HAP-1 (cell line): ENCODE data around the gene C1QC.

ENCODE experiments used
- DNase-seq, 2 experiments: peaks; one replicate each; pipeline ENCODE4 v3.0.0-alpha.2; 2016 to 2020; ENCODE audit warnings: low spot score in 2 of 2
- H3K27me3 ChIP-seq: fragments of 250-450 bp; sonication (Bioruptor Pico); 2 replicates; pipeline ENCODE4 v1.5.1; 2020; ENCODE audit warnings: low read depth, mild to moderate bottlenecking, moderate library complexity
- H3K36me3 ChIP-seq: fragments of 250-450 bp; sonication (Bioruptor Pico); replicated peaks from 2 replicates; pipeline ENCODE4 v1.5.1; 2020; ENCODE audit warnings: mild to moderate bottlenecking
- H3K4me1 ChIP-seq: fragments of 250-450 bp; sonication (Bioruptor Pico); 2 replicates; pipeline ENCODE4 v1.5.1; 2020; ENCODE audit warnings: mild to moderate bottlenecking
- H3K4me3 ChIP-seq: fragments of 250-450 bp; sonication (Bioruptor Pico); 2 replicates; pipeline ENCODE4 v1.5.1; 2020; ENCODE audit warnings: mild to moderate bottlenecking, moderate library complexity
- H3K9me3 ChIP-seq: fragments of 250-450 bp; sonication (Bioruptor Pico); 2 replicates; pipeline ENCODE4 v1.5.1; 2020; ENCODE audit warnings: mild to moderate bottlenecking, moderate library complexity
- in situ Hi-C: fragments of 300-500 bp; cut with MboI; formaldehyde crosslinking; loops from 3 replicates; pipeline ENCODE4 v1.14.3; 2020; ENCODE audit warnings: low sequenced_read_pairs, inconsistent platforms, mixed read lengths

C1QC gene

DNA sequence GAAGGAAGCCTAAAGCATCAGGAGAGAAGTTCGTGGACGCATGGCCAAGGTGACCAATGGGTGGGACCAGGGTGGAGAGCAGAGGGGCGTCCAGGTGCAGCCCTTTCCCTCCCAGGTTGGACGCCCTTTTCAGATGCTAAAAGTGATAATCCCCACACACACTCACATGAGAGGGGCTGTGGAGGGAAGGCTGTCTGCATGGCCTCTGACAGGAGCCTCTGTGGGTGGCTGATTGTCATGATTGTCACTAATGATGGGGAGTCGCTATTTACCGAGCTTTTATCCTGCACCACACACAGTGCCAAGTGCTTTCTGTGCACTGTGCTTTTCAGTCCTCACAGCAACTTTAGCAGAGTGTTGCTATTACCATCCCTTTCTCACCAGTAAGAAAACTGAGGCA is 34.1 kb upstream of the C1QC start:
- Histone ChIP-seq H3K4me3 (no peak overlapping the region), H3K4me1 (peaks cover 4% of the 10 kb centered on the region; the same call in 1 of the 2 replicates), H3K27me3 (peaks cover 18% of the 10 kb centered on the region), H3K36me3 (no peaks in the 10 kb centered on the region), H3K9me3 (no peaks in the 10 kb centered on the region)
- DNase-seq, result no peak
- in situ Hi-C loops, result no loop called here

DNA sequence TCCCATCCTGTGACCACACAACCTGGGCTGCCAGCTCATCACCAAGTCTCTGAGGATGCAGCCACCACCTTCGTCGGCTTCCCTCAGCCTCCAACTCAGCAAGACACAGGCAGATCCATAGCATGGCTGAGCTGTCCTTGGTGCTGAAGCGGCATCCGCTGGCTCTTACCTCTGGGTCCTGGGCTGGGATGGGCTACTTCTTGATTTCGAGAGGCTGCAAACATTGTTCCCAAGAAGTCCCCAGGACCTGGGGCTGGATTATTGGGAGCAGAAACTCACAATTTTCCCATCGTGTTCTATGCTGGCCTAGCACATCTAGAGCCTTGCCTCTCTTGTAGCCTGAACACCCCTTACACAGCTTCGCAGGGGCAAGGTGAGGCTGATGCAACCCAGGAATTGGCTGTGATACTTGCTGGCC is 31.9 kb upstream of the C1QC start:
- peaks cover 7% of the 10 kb centered on the region for H3K27me3 ChIP-seq
- no peaks in the 10 kb centered on the region for H3K9me3 ChIP-seq
- DNase-seq, result peak; percentile 21 to 81
- H3K4me3 ChIP-seq, result no peak overlapping the region
- no peaks in the 10 kb centered on the region for H3K36me3 ChIP-seq
- H3K4me1 ChIP-seq, result no peaks in the 10 kb centered on the region
- in situ Hi-C loops, result no loop called here

DNA sequence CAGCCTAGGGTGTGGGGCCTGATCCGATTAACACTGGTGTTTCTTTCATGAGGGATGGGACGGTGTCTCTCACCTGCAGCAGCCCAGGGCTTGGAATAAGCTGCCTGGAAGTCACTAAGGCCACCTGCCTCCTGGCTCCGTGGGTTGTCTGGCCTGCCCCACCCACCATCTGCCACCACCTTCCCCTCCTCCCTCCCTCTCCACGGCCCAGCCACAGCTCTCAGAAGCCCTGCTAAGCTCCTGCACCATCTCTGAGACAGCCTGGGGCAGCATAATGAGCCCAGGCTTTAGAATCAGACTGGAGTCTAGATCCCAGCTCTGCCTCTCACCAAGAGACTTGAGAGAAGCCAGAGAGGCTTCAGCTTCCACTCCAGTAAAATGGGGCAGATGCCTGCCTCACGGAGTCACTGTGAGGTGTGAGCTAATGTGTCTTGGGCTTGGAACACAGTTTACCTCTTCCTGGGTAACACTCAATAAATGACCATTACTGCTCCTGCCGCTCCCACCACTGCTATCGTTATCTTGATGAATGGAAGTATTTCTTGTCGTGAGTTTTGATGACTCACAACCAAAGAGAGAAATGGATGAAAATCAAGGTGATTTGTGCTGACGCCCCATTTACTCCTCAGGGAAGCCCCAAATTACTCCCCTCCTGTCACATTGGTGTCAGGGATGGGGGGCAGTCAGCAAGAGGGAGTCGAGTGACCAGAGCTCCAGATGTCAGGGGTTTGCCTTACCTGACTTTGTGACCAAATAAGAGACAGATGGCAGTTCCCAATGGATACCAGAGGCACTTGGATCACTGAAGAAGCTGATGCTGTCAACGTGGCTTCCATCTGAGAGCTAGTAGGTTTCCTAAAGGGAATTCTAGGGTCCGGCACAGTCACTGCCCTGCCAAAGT is 30.5 kb upstream of the C1QC start:
- no peak for DNase-seq
- H3K4me1 ChIP-seq, result no peaks in the 10 kb centered on the region
- H3K36me3 ChIP-seq, result no peaks in the 10 kb centered on the region
- H3K4me3 ChIP-seq, result no peak overlapping the region
- H3K27me3 ChIP-seq, result peaks cover 16% of the 10 kb centered on the region
- H3K9me3 ChIP-seq, result no peaks in the 10 kb centered on the region
- in situ Hi-C loops, result no loop called here

DNA sequence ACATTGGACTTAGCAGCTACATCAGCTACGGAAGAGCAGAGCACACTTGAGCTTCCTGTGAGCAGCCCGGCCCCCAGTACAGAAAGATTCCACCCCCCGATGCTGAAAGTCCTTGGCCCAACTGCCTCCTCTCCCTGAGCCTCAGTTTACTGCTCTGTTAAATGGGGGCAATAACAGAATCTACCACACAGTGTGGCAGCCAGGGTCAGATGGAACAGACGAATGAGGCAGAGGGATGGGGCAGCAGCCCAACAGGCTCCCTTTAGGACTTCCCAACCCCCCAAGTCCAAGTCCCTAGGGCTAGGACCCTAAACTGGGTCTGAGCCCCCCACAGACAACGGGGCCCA is 29.9 kb upstream of the C1QC start:
- Histone ChIP-seq H3K4me1 (no peaks in the 10 kb centered on the region), H3K27me3 (peaks cover 23% of the 10 kb centered on the region)
- in situ Hi-C loops, result no loop called here

DNA sequence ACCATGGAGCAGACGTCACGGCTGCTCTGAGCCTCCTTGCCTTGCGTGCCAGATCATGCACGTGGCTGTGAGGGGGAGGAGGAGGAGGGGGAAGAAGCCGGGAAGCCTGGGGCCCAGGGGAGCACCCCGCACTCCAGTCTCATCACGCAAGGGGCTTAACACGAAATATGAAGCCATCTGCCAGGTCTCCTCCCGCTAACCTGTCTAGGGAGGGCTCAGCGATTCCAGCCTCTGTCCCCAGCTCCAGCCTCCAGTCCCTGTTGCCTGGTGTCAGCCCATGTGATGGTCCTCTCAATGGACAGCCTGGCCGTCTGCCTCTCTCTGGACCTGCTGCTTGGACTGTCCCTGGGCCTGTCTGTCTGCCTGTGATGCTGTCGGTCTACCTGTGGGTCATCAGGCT is 29.5 kb upstream of the C1QC start:
- H3K27me3 ChIP-seq, result peaks cover 27% of the 10 kb centered on the region

More for the DNA sequence above, 29.9 kb upstream of the C1QC start:
- no peaks in the 10 kb centered on the region for H3K36me3 ChIP-seq
- no peaks in the 10 kb centered on the region for H3K9me3 ChIP-seq
- no peak for DNase-seq
- no peak overlapping the region for H3K4me3 ChIP-seq

DNA sequence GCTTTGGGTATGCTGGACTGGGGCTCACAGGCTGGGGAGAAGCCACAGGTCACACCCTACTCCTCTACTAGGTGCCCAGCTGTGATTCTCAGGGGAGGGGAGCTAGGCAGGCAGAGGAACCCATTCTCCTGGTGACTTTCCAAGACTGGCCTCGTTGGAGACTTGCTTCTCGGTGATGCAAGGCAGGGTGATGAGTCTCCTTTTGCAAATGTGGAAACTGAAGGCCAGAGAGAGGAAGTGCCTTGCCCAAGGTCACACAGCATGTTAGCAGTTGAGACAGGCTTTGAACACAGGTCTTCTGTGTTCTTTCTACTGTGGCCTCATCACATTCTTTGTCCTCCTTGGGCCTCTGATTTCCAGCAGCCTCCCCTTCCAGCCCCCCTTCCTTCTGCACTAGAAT is 27.5 kb upstream of the C1QC start:
- Histone ChIP-seq H3K27me3 (peaks cover 42% of the 10 kb centered on the region), H3K4me1 (no peaks in the 10 kb centered on the region), H3K9me3 (no peaks in the 10 kb centered on the region), H3K36me3 (no peaks in the 10 kb centered on the region), H3K4me3 (no peak overlapping the region)
- DNase-seq, result no peak
- in situ Hi-C loops, result no loop called here

More for the DNA sequence above, 29.5 kb upstream of the C1QC start:
- DNase-seq, result no peak
- H3K4me1 ChIP-seq, result no peaks in the 10 kb centered on the region
- no peaks in the 10 kb centered on the region for H3K36me3 ChIP-seq
- H3K9me3 ChIP-seq, result no peaks in the 10 kb centered on the region
- in situ Hi-C loops, result no loop called here
- H3K4me3 ChIP-seq, result no peak overlapping the region

DNA sequence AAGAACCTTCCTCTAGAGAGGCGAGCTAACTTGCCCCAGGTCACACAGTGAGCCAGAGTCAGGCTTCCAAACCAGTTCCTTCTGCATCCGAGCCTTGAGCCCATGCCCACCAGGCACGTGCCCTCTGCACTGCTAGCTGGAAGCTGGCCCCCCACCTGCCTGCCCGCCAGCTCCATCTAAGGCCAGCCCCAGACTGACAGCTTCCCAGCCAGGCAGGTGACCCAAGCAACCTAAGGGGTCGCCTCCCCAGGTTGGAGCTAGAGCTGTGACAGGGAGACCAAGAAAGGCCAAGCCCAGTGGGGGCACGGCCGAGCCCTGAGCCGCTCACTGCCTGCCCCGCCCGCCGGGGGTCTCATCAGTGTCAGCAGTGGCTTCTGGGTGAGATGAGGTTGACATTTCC is 26.9 kb upstream of the C1QC start:
- in situ Hi-C loops, result no loop called here
- Histone ChIP-seq H3K4me3 (no peak overlapping the region), H3K4me1 (no peaks in the 10 kb centered on the region), H3K9me3 (no peaks in the 10 kb centered on the region), H3K36me3 (no peaks in the 10 kb centered on the region), H3K27me3 (peaks cover 47% of the 10 kb centered on the region)
- no peak for DNase-seq

DNA sequence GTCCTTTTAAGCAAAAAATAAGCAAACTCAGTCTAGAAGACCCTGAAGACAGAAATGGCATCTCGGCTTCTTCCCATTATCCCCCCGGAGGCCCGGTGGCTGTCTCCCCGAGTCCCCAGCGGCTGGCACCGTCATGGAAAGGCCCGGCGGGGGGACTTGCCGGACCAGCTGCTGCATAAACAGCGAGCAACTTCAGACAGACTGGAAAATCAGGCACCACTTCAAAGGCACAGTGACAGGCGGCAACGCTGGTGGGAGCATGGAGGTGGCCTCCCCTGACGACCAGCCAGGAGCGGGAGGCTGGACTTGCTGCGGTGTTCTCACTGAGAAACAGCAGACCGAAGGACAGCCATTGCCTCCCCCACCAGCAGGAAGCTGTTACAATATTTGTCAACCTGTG is 25.4 kb upstream of the C1QC start:
- DNase-seq, result no peak
- Histone ChIP-seq H3K9me3 (no peaks in the 10 kb centered on the region), H3K27me3 (peaks cover 55% of the 10 kb centered on the region), H3K36me3 (no peaks in the 10 kb centered on the region), H3K4me1 (no peaks in the 10 kb centered on the region), H3K4me3 (no peak overlapping the region)
- in situ Hi-C loops, result no loop called here

DNA sequence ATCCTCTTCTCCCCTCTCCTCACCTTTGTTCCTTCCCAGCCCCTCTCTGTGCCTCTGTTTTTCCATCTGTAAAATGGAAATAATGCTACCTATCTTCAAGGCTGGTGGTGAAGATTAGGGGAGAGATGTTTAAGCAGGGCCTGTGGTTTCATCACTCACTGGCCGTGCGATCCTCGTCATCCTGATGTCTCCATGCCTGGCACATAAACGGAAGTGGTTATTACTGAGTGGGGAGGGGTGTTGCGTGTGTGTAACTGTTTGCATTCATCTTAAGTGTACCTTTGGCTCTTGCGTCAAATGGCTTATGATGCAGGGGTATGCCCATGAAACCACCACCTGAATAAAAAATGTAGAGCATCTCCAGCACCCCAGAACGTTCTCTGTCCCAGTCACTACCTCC is 24.2 kb upstream of the C1QC start:
- in situ Hi-C loops, result no loop called here
- Histone ChIP-seq H3K4me3 (no peak overlapping the region), H3K9me3 (no peaks in the 10 kb centered on the region), H3K4me1 (no peaks in the 10 kb centered on the region), H3K36me3 (no peaks in the 10 kb centered on the region), H3K27me3 (peaks cover 55% of the 10 kb centered on the region)
- no peak for DNase-seq

DNA sequence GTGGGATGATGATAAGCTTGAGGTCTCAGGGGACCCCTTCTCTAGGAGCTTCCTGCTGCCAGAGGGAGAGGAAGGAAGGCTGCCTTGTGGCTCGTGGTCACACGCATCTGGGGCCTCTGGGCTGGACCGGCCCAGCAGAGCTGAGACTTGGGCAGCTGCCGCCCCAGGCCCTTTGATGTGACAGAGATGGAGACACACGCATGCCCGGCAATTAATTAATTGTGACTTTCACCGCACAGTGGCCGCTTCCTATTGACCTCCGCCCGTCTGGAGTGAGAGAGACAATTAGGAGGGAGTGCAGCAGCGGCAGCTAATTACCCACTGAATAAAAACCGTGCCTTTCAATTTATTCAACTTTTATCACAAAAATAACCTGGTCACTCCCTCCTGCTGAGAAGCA is 23.6 kb upstream of the C1QC start:
- no peaks in the 10 kb centered on the region for H3K9me3 ChIP-seq
- no peak overlapping the region for H3K4me3 ChIP-seq
- no peaks in the 10 kb centered on the region for H3K36me3 ChIP-seq
- in situ Hi-C loops, result no loop called here
- H3K4me1 ChIP-seq, result no peaks in the 10 kb centered on the region
- peaks cover 55% of the 10 kb centered on the region for H3K27me3 ChIP-seq
- no peak for DNase-seq

DNA sequence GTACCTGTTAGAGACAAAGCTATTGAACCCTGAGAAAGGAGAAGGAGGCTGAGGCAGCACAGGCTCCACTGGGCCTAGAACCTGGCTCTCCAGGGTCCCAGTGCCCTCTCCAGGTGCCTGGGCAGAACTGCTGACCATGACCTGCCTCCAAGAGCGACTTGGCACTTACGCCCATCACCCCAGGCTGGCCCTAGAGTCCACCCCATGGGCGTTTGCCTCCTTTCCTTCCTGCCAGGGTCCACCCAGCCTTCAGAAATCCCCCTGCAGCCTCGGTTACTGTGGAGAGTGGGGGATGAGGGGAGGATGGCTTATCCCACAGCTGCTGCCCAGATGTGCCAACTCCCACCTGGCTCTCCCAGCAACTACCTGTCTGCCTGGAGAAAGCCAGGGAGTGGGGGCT is 21.7 kb upstream of the C1QC start:
- in situ Hi-C loops, result no loop called here

DNA sequence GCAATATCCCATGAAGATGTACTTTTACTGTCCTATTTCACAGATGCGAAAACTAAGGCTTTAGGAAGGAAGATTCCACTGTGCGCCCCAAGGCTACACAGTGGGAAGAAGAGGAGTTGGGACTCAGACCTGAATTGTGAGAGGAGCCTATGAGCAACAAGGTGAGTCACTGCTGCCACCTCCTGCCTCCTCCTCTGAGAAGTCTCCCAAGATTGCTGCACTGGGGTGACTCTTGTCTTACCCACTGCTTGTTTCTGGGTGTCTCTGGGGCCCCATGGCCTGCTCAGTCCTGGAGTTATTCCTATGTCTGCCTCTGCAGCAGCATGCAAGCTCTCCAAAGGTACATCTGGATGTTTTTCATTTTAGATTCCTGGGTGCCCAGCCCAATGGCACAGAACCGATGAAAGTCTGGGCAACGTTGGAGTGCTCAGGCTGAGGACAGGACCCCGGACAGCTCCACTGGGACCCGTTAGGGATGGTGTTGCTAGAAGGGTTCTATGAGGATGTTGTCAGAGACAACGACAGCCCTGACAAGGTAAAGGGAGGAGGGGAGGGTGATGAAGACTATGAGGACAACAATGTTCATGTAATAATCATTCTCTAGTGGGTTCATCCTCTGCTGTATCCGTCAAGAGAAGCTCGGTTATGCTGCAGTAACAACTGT is 18.0 kb upstream of the C1QC start:
- peak in 1 of 2 experiments; percentile 33 for DNase-seq
- H3K9me3 ChIP-seq, result no peaks in the 10 kb centered on the region
- peaks cover 15% of the 10 kb centered on the region for H3K27me3 ChIP-seq
- in situ Hi-C loops, result no loop called here
- H3K4me1 ChIP-seq, result no peaks in the 10 kb centered on the region
- H3K36me3 ChIP-seq, result no peaks in the 10 kb centered on the region
- no peak overlapping the region for H3K4me3 ChIP-seq

More for the DNA sequence above, 21.7 kb upstream of the C1QC start:
- H3K9me3 ChIP-seq, result no peaks in the 10 kb centered on the region
- H3K4me3 ChIP-seq, result no peak overlapping the region
- H3K36me3 ChIP-seq, result no peaks in the 10 kb centered on the region
- H3K27me3 ChIP-seq, result peaks cover 48% of the 10 kb centered on the region
- no peaks in the 10 kb centered on the region for H3K4me1 ChIP-seq
- no peak for DNase-seq

DNA sequence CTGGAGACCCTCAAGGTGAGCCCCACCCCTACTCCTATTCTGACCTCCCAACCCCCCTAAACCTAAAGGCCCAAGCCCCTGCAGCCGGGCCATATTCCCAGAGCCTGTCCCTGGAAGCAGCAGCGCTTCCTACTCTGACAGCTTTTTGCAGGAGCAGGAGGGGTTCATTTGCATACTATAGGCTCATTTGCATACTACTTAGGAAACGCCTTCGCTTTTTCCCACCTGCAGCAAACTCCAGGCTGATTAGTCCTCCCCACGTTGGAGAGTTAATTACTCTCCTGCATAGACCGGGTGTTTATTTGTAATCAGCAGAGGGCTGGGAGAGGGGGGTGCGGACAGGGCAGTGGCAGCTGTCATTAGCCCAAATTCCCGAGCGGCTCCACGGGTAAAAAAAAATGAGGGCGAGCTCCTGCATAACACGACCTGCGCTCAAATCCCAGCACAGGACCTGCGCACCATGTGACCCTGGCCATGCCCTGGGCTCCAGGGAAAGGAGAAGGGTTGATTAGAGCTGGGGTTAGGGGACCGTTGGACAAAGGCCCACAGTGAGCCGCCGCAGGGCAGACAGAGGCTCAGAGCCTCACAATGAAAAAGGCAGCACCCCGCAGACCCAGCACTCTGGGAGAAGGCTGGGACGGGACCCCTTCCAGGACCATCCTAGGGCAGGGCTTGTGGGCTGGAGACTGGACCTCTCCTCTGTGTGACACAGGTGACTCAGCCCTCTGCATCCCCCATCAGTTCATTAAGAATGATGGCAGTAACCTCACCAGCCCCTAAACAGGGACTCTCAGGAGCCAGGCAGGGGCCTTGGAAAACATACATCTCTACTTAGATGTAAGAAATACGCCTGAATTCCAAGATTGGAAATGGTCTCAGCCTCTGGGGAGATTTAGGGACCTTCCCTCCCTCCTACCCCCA is 16.9 kb upstream of the C1QC start:
- Histone ChIP-seq H3K4me3 (no peak overlapping the region), H3K9me3 (no peaks in the 10 kb centered on the region), H3K4me1 (no peaks in the 10 kb centered on the region), H3K36me3 (no peaks in the 10 kb centered on the region), H3K27me3 (peaks cover 9% of the 10 kb centered on the region; the same call in 1 of the 2 replicates)
- in situ Hi-C loops, result no loop called here
- DNase-seq, result no peak
